Loucy (cell line): ENCODE results near the gene PHLDB2.

Source experiments
- EZH2phosphoT487 ChIP-seq: fragments of 200-600 bp; IDR thresholded peaks from 2 replicates; pipeline ENCODE4 v1.6.1; 2018; ENCODE audit warnings: antibody characterized with exemption, mild to moderate bottlenecking, moderate library complexity, borderline replicate concordance
- TF ChIP-seq, protein P1 (sequence below): fragments of 200-600 bp; sonication (generic); conservative IDR thresholded peaks from 2 replicates; pipeline ENCODE4 v1.5.1; 2014; ENCODE audit warnings: mild to moderate bottlenecking, antibody characterized with exemption, low read length

DNA sequence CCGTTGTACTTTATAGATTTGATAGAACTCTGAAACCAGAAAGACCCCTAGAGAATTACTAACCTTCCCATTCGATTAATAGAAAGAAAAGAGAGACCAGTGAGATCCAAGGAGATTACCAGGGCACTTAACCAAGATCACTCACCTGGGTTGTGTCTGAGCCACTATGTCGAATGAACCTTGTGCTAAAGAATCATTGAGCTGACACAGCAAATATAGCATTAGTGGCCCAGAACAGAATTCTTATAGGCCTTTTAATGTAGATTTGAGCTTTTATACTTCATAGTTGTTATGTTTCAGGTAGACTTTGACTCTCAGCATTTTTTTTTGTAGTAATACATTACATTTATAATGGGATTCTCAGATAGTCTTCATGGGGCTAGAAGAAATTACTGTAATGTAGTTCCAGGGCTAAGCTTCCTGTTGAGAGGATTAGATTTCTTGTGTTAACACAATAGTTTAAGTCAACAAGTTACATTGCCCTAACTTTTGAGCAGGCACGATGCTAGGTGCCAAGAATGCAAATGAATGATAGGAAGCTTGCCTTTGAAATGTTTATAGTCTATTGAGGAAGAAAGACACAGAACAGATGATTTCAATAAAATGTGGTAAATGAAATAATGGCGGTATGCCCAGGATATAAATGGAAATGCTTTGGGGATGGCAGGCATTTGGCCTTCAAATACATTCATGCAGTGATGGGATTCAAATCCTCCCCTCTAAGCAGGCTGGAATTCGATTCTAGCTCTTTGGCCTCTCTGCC, 95.3 kb downstream of the PHLDB2 start:
- TF ChIP-seq, protein P1, sequence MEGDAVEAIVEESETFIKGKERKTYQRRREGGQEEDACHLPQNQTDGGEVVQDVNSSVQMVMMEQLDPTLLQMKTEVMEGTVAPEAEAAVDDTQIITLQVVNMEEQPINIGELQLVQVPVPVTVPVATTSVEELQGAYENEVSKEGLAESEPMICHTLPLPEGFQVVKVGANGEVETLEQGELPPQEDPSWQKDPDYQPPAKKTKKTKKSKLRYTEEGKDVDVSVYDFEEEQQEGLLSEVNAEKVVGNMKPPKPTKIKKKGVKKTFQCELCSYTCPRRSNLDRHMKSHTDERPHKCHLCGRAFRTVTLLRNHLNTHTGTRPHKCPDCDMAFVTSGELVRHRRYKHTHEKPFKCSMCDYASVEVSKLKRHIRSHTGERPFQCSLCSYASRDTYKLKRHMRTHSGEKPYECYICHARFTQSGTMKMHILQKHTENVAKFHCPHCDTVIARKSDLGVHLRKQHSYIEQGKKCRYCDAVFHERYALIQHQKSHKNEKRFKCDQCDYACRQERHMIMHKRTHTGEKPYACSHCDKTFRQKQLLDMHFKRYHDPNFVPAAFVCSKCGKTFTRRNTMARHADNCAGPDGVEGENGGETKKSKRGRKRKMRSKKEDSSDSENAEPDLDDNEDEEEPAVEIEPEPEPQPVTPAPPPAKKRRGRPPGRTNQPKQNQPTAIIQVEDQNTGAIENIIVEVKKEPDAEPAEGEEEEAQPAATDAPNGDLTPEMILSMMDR: no peak
- TF ChIP-seq EZH2phosphoT487: no peak
